WERI-Rb-1 (cell line): ENCODE measurements around the gene CD2AP.

ENCODE experiments used
- DNase-seq: peaks from one replicate; pipeline ENCODE4 v3.0.0-alpha.2; 2020
- H3K27ac ChIP-seq: fragments of 250-450 bp; sonication (Bioruptor Pico); 2 replicates; pipeline ENCODE4 v1.5.1; 2020; ENCODE audit warnings: mild to moderate bottlenecking, moderate library complexity
- H3K27me3 ChIP-seq: fragments of 250-450 bp; sonication (Bioruptor Pico); 2 replicates; pipeline ENCODE4 v1.5.1; 2021; ENCODE audit warnings: mild to moderate bottlenecking, low read depth, moderate library complexity; ENCODE audit not compliant: insufficient read depth, severe bottlenecking
- H3K36me3 ChIP-seq: fragments of 250-450 bp; sonication (Bioruptor Pico); 2 replicates; pipeline ENCODE4 v1.5.1; 2020; ENCODE audit warnings: mild to moderate bottlenecking, moderate library complexity
- H3K4me3 ChIP-seq: 2 replicates; pipeline ENCODE4 v1.5.1; 2011; ENCODE audit warnings: low read depth, mild to moderate bottlenecking, control low read depth, low read length
- H3K9me3 ChIP-seq: fragments of 250-450 bp; sonication (Bioruptor Pico); 2 replicates; pipeline ENCODE4 v1.5.1; 2021; ENCODE audit warnings: mild to moderate bottlenecking, moderate library complexity; ENCODE audit not compliant: severe bottlenecking
- CTCF ChIP-seq: IDR thresholded peaks from 2 replicates; pipeline ENCODE4 v1.5.1; 2011; ENCODE audit warnings: low read depth, mild to moderate bottlenecking, control low read depth, inconsistent platforms, low read length

CD2AP gene

GRCh38 chr6:47520282-47520681 lies 42.7 kb downstream of the CD2AP start:
- DNase-seq = peak; percentile 65
- no peak for TF ChIP-seq CTCF
- Histone ChIP-seq H3K36me3 (no peaks in the 10 kb centered on the region), H3K4me3 (no peak overlapping the region), H3K9me3 (no peaks in the 10 kb centered on the region), H3K27ac (no peak overlapping the region), H3K27me3 (no peaks in the 10 kb centered on the region)

GRCh38 chr6:47521961-47522360 lies 44.4 kb downstream of the CD2AP start:
- Histone ChIP-seq H3K27me3 (no peaks in the 10 kb centered on the region), H3K36me3 (0 out of 2 replicates have a peak, but pooled peaks cover under 1% of the 10 kb centered on the region), H3K4me3 (no peak overlapping the region), H3K27ac (no peak overlapping the region), H3K9me3 (no peaks in the 10 kb centered on the region)
- no peak for TF ChIP-seq CTCF
- DNase-seq = no peak

- Histone ChIP-seq H3K36me3 (peaks cover 4% of the 10 kb centered on the region; the same call in 1 of the 2 replicates), H3K9me3 (no peaks in the 10 kb centered on the region), H3K27ac (no peak overlapping the region), H3K4me3 (no peak overlapping the region), H3K27me3 (no peaks in the 10 kb centered on the region)
- no peak for TF ChIP-seq CTCF
- no peak for DNase-seq
Measured at GRCh38 chr6:47524136-47524845, 46.7 kb downstream of the CD2AP start.

GRCh38 chr6:47525330-47526057 lies 47.9 kb downstream of the CD2AP start:
- Histone ChIP-seq H3K4me3 (no peak overlapping the region), H3K27me3 (no peaks in the 10 kb centered on the region), H3K36me3 (peaks cover 4% of the 10 kb centered on the region; the same call in 1 of the 2 replicates), H3K9me3 (no peaks in the 10 kb centered on the region), H3K27ac (no peak overlapping the region)
- DNase-seq = no peak
- TF ChIP-seq CTCF = no peak

GRCh38 chr6:47527274-47527673 lies 49.7 kb downstream of the CD2AP start:
- H3K27ac ChIP-seq = no peak overlapping the region
- no peak for DNase-seq
- H3K27me3 ChIP-seq = no peaks in the 10 kb centered on the region
- no peaks in the 10 kb centered on the region for H3K9me3 ChIP-seq
- no peak for TF ChIP-seq CTCF
- H3K4me3 ChIP-seq = no peak overlapping the region
- peaks cover 4% of the 10 kb centered on the region; the same call in 1 of the 2 replicates for H3K36me3 ChIP-seq
